ENCODE results near the gene NOTUM.

Gene NOTUM

GRCh38 chr17:81967533-81968395, 6.8 kb upstream of the NOTUM start (continued):
- no peak for TF ChIP-seq ZNF514 (tag by site-specific recombination; IDR thresholded peaks at IDR 0.05)
- TF ChIP-seq SP3 (tag by site-specific recombination; IDR thresholded peaks at IDR 0.05): no peak
- TF ChIP-seq ZNF266 (tag by site-specific recombination; IDR thresholded peaks at IDR 0.05; ENCODE audit: low read depth): no peak
- no peak for TF ChIP-seq BCL11A (tag by site-specific recombination; IDR thresholded peaks at IDR 0.05; ENCODE audit: low read depth)
- no peak for TF ChIP-seq SCRT2 (tag by site-specific recombination; IDR thresholded peaks at IDR 0.05)
- peak; percentile 38; the same call in 1 of the 2 replicates for TF ChIP-seq ZNF394 (tag by site-specific recombination; IDR thresholded peaks at IDR 0.05; ENCODE audit: borderline replicate concordance)
- TF ChIP-seq, protein P1, sequence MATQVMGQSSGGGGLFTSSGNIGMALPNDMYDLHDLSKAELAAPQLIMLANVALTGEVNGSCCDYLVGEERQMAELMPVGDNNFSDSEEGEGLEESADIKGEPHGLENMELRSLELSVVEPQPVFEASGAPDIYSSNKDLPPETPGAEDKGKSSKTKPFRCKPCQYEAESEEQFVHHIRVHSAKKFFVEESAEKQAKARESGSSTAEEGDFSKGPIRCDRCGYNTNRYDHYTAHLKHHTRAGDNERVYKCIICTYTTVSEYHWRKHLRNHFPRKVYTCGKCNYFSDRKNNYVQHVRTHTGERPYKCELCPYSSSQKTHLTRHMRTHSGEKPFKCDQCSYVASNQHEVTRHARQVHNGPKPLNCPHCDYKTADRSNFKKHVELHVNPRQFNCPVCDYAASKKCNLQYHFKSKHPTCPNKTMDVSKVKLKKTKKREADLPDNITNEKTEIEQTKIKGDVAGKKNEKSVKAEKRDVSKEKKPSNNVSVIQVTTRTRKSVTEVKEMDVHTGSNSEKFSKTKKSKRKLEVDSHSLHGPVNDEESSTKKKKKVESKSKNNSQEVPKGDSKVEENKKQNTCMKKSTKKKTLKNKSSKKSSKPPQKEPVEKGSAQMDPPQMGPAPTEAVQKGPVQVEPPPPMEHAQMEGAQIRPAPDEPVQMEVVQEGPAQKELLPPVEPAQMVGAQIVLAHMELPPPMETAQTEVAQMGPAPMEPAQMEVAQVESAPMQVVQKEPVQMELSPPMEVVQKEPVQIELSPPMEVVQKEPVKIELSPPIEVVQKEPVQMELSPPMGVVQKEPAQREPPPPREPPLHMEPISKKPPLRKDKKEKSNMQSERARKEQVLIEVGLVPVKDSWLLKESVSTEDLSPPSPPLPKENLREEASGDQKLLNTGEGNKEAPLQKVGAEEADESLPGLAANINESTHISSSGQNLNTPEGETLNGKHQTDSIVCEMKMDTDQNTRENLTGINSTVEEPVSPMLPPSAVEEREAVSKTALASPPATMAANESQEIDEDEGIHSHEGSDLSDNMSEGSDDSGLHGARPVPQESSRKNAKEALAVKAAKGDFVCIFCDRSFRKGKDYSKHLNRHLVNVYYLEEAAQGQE (tag by site-specific recombination; IDR thresholded peaks at IDR 0.05): no peak
- no peak for TF ChIP-seq ZNF24 (tag by site-specific recombination; IDR thresholded peaks at IDR 0.05)
- no peak for TF ChIP-seq ZNF302 (tag by site-specific recombination; IDR thresholded peaks at IDR 0.05; ENCODE audit: low read depth)
- no peak for TF ChIP-seq ZNF169 (tag by site-specific recombination; IDR thresholded peaks at IDR 0.05)
- TF ChIP-seq ZNF292 (tag by site-specific recombination; IDR thresholded peaks at IDR 0.05; ENCODE audit: borderline replicate concordance, low read depth): no peak
- no peak for TF ChIP-seq ZNF645 (tag by site-specific recombination; IDR thresholded peaks at IDR 0.05)
- peak; percentile 81 for TF ChIP-seq ZFHX2 (tag by site-specific recombination; conservative IDR thresholded peaks at IDR 0.05)
- TF ChIP-seq ZNF202 (tag by site-specific recombination; IDR thresholded peaks at IDR 0.05; ENCODE audit: borderline replicate concordance): no peak
- TF ChIP-seq ZSCAN18 (tag by site-specific recombination; IDR thresholded peaks at IDR 0.05): no peak
- no peak for TF ChIP-seq ZBTB1 (tag by site-specific recombination; IDR thresholded peaks at IDR 0.05)
- TF ChIP-seq ZNF223 (tag by site-specific recombination; IDR thresholded peaks at IDR 0.05): no peak
- no peak for TF ChIP-seq ZNF76 (tag by site-specific recombination; IDR thresholded peaks at IDR 0.05; ENCODE audit: borderline replicate concordance, low read depth)
- TF ChIP-seq ZFP41 (tag by site-specific recombination; IDR thresholded peaks at IDR 0.05; ENCODE audit: borderline replicate concordance): no peak
- TF ChIP-seq ZNF112 (tag by site-specific recombination; IDR thresholded peaks at IDR 0.05): no peak
- TF ChIP-seq ZNF174 (tag by site-specific recombination; IDR thresholded peaks at IDR 0.05): no peak
- TF ChIP-seq EGR2 (tag by site-specific recombination; IDR thresholded peaks at IDR 0.05; ENCODE audit: low read depth): peak; percentile 44; the same call in 1 of the 2 replicates
- TF ChIP-seq ZNF596 (tag by site-specific recombination; IDR thresholded peaks at IDR 0.05): no peak
- TF ChIP-seq, protein P2, sequence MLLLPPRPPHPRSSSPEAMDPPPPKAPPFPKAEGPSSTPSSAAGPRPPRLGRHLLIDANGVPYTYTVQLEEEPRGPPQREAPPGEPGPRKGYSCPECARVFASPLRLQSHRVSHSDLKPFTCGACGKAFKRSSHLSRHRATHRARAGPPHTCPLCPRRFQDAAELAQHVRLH (tag by site-specific recombination; IDR thresholded peaks at IDR 0.05): no peak
- no peak for TF ChIP-seq ZNF239 (tag by site-specific recombination; IDR thresholded peaks at IDR 0.05)
- TF ChIP-seq ZEB2 (tag by site-specific recombination; IDR thresholded peaks at IDR 0.05): no peak
- TF ChIP-seq ZNF585B (tag by site-specific recombination; IDR thresholded peaks at IDR 0.05): no peak
- TF ChIP-seq ZNF404 (tag by site-specific recombination; IDR thresholded peaks at IDR 0.05): no peak
- TF ChIP-seq, protein P3, sequence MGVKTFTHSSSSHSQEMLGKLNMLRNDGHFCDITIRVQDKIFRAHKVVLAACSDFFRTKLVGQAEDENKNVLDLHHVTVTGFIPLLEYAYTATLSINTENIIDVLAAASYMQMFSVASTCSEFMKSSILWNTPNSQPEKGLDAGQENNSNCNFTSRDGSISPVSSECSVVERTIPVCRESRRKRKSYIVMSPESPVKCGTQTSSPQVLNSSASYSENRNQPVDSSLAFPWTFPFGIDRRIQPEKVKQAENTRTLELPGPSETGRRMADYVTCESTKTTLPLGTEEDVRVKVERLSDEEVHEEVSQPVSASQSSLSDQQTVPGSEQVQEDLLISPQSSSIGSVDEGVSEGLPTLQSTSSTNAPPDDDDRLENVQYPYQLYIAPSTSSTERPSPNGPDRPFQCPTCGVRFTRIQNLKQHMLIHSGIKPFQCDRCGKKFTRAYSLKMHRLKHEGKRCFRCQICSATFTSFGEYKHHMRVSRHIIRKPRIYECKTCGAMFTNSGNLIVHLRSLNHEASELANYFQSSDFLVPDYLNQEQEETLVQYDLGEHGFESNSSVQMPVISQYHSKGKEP (tag by site-specific recombination; IDR thresholded peaks at IDR 0.05): no peak
- no peak for TF ChIP-seq ZNF350 (tag by site-specific recombination; IDR thresholded peaks at IDR 0.05)
- TF ChIP-seq, protein P4, sequence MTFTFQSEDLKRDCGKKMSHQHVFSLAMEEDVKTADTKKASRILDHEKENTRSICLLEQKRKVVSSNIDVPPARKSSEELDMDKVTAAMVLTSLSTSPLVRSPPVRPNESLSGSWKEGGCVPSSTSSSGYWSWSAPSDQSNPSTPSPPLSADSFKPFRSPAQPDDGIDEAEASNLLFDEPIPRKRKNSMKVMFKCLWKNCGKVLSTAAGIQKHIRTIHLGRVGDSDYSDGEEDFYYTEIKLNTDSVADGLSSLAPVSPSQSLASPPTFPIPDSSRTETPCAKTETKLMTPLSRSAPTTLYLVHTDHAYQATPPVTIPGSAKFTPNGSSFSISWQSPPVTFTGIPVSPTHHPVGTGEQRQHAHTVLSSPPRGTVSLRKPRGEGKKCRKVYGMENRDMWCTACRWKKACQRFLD (tag by site-specific recombination; IDR thresholded peaks at IDR 0.05): no peak
- TF ChIP-seq GLIS2 (tag by site-specific recombination; IDR thresholded peaks at IDR 0.05): peak; percentile 69

Data from HEK293 (cell line).